Right kidney (tissue), 1 donor: ENCODE measurements around the gene SEPTIN5.
"Not testable (repeated sequence)": the region's sequence is repeated elsewhere in the genome, so short reads cannot be mapped to it uniquely, and the experiment has no call there.

Source experiments
- DNase-seq: peaks from one replicate; pipeline ENCODE4 v3.0.0-alpha.2; 2016

The SEPTIN5 gene

GRCh38 chr22:19680287-19680881, 33.9 kb upstream of the SEPTIN5 start:
- DNase-seq: no peak

GRCh38 chr22:19680911-19681862, 33.1 kb upstream of the SEPTIN5 start:
- no peak for DNase-seq

GRCh38 chr22:19681863-19682245, 32.4 kb upstream of the SEPTIN5 start:
- DNase-seq: no peak

GRCh38 chr22:19686946-19687345, 27.4 kb upstream of the SEPTIN5 start:
- DNase-seq: no peak

- no peak for DNase-seq
Observed at GRCh38 chr22:19687561-19688300, 26.6 kb upstream of the SEPTIN5 start.

GRCh38 chr22:19688301-19689290, 25.7 kb upstream of the SEPTIN5 start:
- no peak for DNase-seq

- DNase-seq: no peak
Observed at GRCh38 chr22:19689408-19689807, 24.9 kb upstream of the SEPTIN5 start.

GRCh38 chr22:19691007-19691720, 23.1 kb upstream of the SEPTIN5 start:
- DNase-seq: no peak

GRCh38 chr22:19691721-19692341, 22.5 kb upstream of the SEPTIN5 start:
- peak; percentile 53 for DNase-seq

GRCh38 chr22:19693581-19693980, 20.7 kb upstream of the SEPTIN5 start:
- DNase-seq: no peak

GRCh38 chr22:19693981-19694670, 20.2 kb upstream of the SEPTIN5 start:
- DNase-seq: no peak

GRCh38 chr22:19694696-19695095, 19.6 kb upstream of the SEPTIN5 start:
- DNase-seq: no peak

- no peak for DNase-seq
Observed at GRCh38 chr22:19696504-19697276, 17.6 kb upstream of the SEPTIN5 start.

GRCh38 chr22:19697871-19698270, 16.4 kb upstream of the SEPTIN5 start:
- not testable (repeated sequence) for DNase-seq

GRCh38 chr22:19700790-19701419, 13.4 kb upstream of the SEPTIN5 start:
- no peak for DNase-seq

GRCh38 chr22:19701420-19702145, 12.7 kb upstream of the SEPTIN5 start:
- DNase-seq: no peak

GRCh38 chr22:19703869-19704268, 10.4 kb upstream of the SEPTIN5 start:
- DNase-seq: no peak
